PC-9 (cell line): ENCODE measurements around the gene TLR8.

ENCODE experiments used
- CTCF ChIP-seq: fragments of 200-600 bp; sonication (generic); conservative IDR thresholded peaks from 2 replicates; pipeline ENCODE4 v1.6.1; 2017; ENCODE audit warnings: mixed run types, antibody characterized with exemption, mild to moderate bottlenecking, moderate library complexity
- EZH2 ChIP-seq: fragments of 200-600 bp; sonication (generic); IDR thresholded peaks from 2 replicates; pipeline ENCODE4 v1.8.0; 2017; ENCODE audit warnings: antibody characterized with exemption, low read depth

GRCh38 chrX:12956704-12957534 lies 50.5 kb downstream of the TLR8 start:
- TF ChIP-seq CTCF, result no peak
- TF ChIP-seq EZH2, result no peak
